Activated B cell treated with CpG ODN at 0.5 μM for 24 hours (primary cell): ENCODE results near the gene METTL3. TPM values are rescaled to one million over a fixed set of nuclear protein-coding genes. Genes with fewer than 3 reads are reported as not detected.

Source experiments
- ATAC-seq: fragments of 200-7000 bp; cut with Tn5 transposase; one replicate; pipeline ENCODE4 v1.10.0; 2021; ENCODE audit warnings: low read depth, mild to moderate bottlenecking, moderate library complexity
- CTCF ChIA-PET: fragments of 350-600 bp; sonication (Branson Sonifier 250); formaldehyde crosslinking; loops from one replicate; lab custom pipeline; 2021; ENCODE audit warnings: antibody characterized with exemption; lab: Charles Lee
- POLR2A ChIA-PET: fragments of 350-600 bp; sonication (Branson Sonifier 250); formaldehyde crosslinking; loops from one replicate; lab custom pipeline; 2021; ENCODE audit warnings: antibody characterized with exemption; lab: Charles Lee
- DNase-seq: peaks from one replicate; pipeline ENCODE4 v3.0.0; 2022
- H3K27ac Mint-ChIP-seq: one replicate; pipeline ENCODE4 v1.8.0; 2020; ENCODE audit warnings: mixed read lengths
- H3K27me3 Mint-ChIP-seq: one replicate; pipeline ENCODE4 v1.8.0; 2021; ENCODE audit warnings: mixed read lengths
- H3K36me3 Mint-ChIP-seq: one replicate; pipeline ENCODE4 v1.8.0; 2021; ENCODE audit warnings: low read depth, mixed read lengths
- H3K4me1 Mint-ChIP-seq: one replicate; pipeline ENCODE4 v1.8.0; 2021; ENCODE audit warnings: mixed read lengths
- H3K4me3 Mint-ChIP-seq: one replicate; pipeline ENCODE4 v1.8.0; 2020; ENCODE audit warnings: mild to moderate bottlenecking, mixed read lengths
- H3K9me3 Mint-ChIP-seq: one replicate; pipeline ENCODE4 v1.8.0; 2020; ENCODE audit warnings: mixed read lengths
- CTCF ChIP-seq: fragments of 200-600 bp; IDR thresholded peaks from one replicate; pipeline ENCODE4 v1.8.0; 2022; ENCODE audit warnings: antibody characterized with exemption, mild to moderate bottlenecking
- intact Hi-C: fragments of 100-400 bp; cut with micrococcal nuclease; formaldehyde crosslinking; loops from one replicate; pipeline ENCODE4 v1.15.1; 2024
- total RNA-seq: library from RNA; stranded (reverse); gene quantifications from 2 replicates; pipeline ENCODE4 v1.2.3, GENCODE V29; 2022

METTL3 gene
- total RNA-seq, 1 donor from 2014 or later: 94.5 TPM

- Mint-ChIP-seq H3K27me3 (no peaks in the 10 kb centered on the region), H3K27ac (peak within 1 kb of the TSS; percentile 99), H3K36me3 (peaks cover 41% of the 10 kb centered on the region), H3K9me3 (no peaks in the 10 kb centered on the region), H3K4me3 (peak within 1 kb of the TSS; percentile 98), H3K4me1 (peaks cover 34% of the 10 kb centered on the region)
- CTCF ChIA-PET: interaction anchor here (0.8 to 2.3 kb wide), 6 partner anchors 19 to 100 kb away, joined by 3 to 23 read pairs (median 4); partner anchors contain the start of gene METTL3
- DNase-seq (peak; percentile 91), ATAC-seq (peak; percentile 97)
- intact Hi-C loops: loop anchor here (1.0 to 10.0 kb wide), 8 partner anchors 19 to 1001 kb away; partner anchors contain the start of genes APEX1, HNRNPC, METTL3 and OSGEP
- no peak for TF ChIP-seq CTCF
- POLR2A ChIA-PET: interaction anchor here (0.6 to 6.3 kb wide), 14 partner anchors 9 to 353 kb away, joined by 3 to 139 read pairs (median 6); partner anchors contain the start of genes METTL3, RAB2B, SUPT16H and TOX4
Observed at GRCh38 chr14:21455912-21456667, 55.0 kb downstream of the METTL3 start, which contains the start of gene CHD8. Gene CHD8 (minus strand): TSS chr14:21456123. CDS start chr14:21431643, 24,480 bp downstream.

- Mint-ChIP-seq H3K27ac (peak overlapping the region; percentile 99), H3K27me3 (no peaks in the 10 kb centered on the region), H3K36me3 (peaks cover 36% of the 10 kb centered on the region), H3K4me3 (peak overlapping the region; percentile 98), H3K9me3 (no peaks in the 10 kb centered on the region), H3K4me1 (peaks cover 36% of the 10 kb centered on the region)
- no peak for TF ChIP-seq CTCF
- ChIA-PET CTCF (interaction anchor here (0.8 to 2.3 kb wide), 5 partner anchors 19 to 56 kb away, joined by 3 to 23 read pairs (median 4); partner anchors contain the start of gene METTL3), POLR2A (interaction anchor here (0.8 to 6.3 kb wide), 11 partner anchors 9 to 211 kb away, joined by 3 to 139 read pairs (median 6); partner anchors contain the start of genes METTL3, RAB2B, SUPT16H and TOX4)
- intact Hi-C loops: loop anchor here (10.0 kb wide), 1 partner anchor 1001 kb away; the partner anchor contains the start of genes APEX1 and OSGEP
- no peak for DNase-seq
- ATAC-seq: peak; percentile 5
Observed at GRCh38 chr14:21455592-21455911, 55.6 kb downstream of the METTL3 start.

GRCh38 chr14:21454843-21455544, 56.1 kb downstream of the METTL3 start:
- ChIA-PET POLR2A (interaction anchor here (1.3 to 6.3 kb wide), 3 partner anchors 18 to 211 kb away, joined by 3 to 139 read pairs (median 17); partner anchors contain the start of gene SUPT16H), CTCF (interaction anchor here (2.3 kb wide), 1 partner anchor 18 kb away, joined by 23 read pairs; no protein-coding TSS in a partner anchor)
- Mint-ChIP-seq H3K36me3 (peaks cover 38% of the 10 kb centered on the region), H3K27me3 (no peaks in the 10 kb centered on the region), H3K27ac (peak overlapping the region; percentile 99), H3K4me1 (peaks cover 40% of the 10 kb centered on the region), H3K9me3 (no peaks in the 10 kb centered on the region), H3K4me3 (peak overlapping the region; percentile 98)
- ATAC-seq (no peak), DNase-seq (no peak)
- intact Hi-C loops: loop anchor here (10.0 kb wide), 1 partner anchor 1000 kb away; the partner anchor contains the start of genes APEX1 and OSGEP
- TF ChIP-seq CTCF: no peak

GRCh38 chr14:21449899-21450216, 61.3 kb downstream of the METTL3 start:
- H3K4me1 Mint-ChIP-seq: peaks cover 46% of the 10 kb centered on the region

More at GRCh38 chr14:21449899-21450216, 61.3 kb downstream of the METTL3 start:
- ChIA-PET CTCF (no interaction called here), POLR2A (interaction anchor here (2.2 kb wide), 1 partner anchor 13 kb away, joined by 8 read pairs; no protein-coding TSS in a partner anchor)
- DNase-seq: no peak
- TF ChIP-seq CTCF: no peak
- intact Hi-C loops: loop anchor here (10.0 kb wide), 1 partner anchor 995 kb away; the partner anchor contains the start of genes APEX1 and OSGEP
- Mint-ChIP-seq H3K4me3 (no peak overlapping the region), H3K9me3 (no peaks in the 10 kb centered on the region), H3K27ac (no peak overlapping the region), H3K27me3 (no peaks in the 10 kb centered on the region), H3K36me3 (peaks cover 28% of the 10 kb centered on the region)
- ATAC-seq: no peak

Other genes starting within 250 kb of the METTL3 start
- 653 and 683 TPM in 2 replicates for gene HNRNPC, start 241.9 kb downstream of the METTL3 start, total RNA-seq
- gene RPGRIP1, start 231.3 kb downstream of the METTL3 start, total RNA-seq: not detected in 2 replicates
- gene SUPT16H, start 127.3 kb downstream of the METTL3 start, total RNA-seq: 100 and 102 TPM in 2 replicates
- 113 and 133 TPM in 2 replicates for gene CHD8, start 55.2 kb downstream of the METTL3 start, total RNA-seq
- 25.0 and 27.5 TPM in 2 replicates for gene RAB2B, start 34.4 kb downstream of the METTL3 start, total RNA-seq
- gene TOX4, start 34.1 kb downstream of the METTL3 start, total RNA-seq: 77.2 and 81.4 TPM in 2 replicates
- gene SALL2, start 15.0 kb upstream of the METTL3 start, total RNA-seq: 0.24 and 0.37 TPM in 2 replicates
- gene OR10G3, start 68.7 kb upstream of the METTL3 start, total RNA-seq: not detected in 2 replicates
- gene OR10G2, start 123.6 kb upstream of the METTL3 start, total RNA-seq: not detected in 2 replicates
- not detected in 2 replicates for gene OR4E2, start 142.5 kb upstream of the METTL3 start, total RNA-seq
- gene OR4E1, start 162.5 kb upstream of the METTL3 start, total RNA-seq: not detected in 2 replicates